ENCODE results near the gene LAPTM5. TPM values are rescaled to one million over a fixed set of nuclear protein-coding genes. Genes with fewer than 3 reads are reported as not detected.
A peak's percentile ranks its signal among the peaks of the same experiment; 100 is the strongest.
"Not testable (repeated sequence)": the region's sequence is repeated elsewhere in the genome, so short reads cannot be mapped to it uniquely, and the experiment has no call there.

Gene LAPTM5
- total RNA-seq, 2 experiments from 2014 or later, result 474 to 485 TPM

- H3K27ac Mint-ChIP-seq; ATAC-seq (ENCODE audit: low read depth); H3K9me3 Mint-ChIP-seq; H3K4me3 Mint-ChIP-seq; POLR2A ChIA-PET; H3K36me3 Mint-ChIP-seq; H3K4me1 Mint-ChIP-seq; DNase-seq: not testable (repeated sequence)
- peaks cover 45% of the 10 kb centered on the region for H3K27me3 Mint-ChIP-seq
Measured at GRCh38 chr1:30688516-30688915, 69.1 kb downstream of the LAPTM5 start.

DNA sequence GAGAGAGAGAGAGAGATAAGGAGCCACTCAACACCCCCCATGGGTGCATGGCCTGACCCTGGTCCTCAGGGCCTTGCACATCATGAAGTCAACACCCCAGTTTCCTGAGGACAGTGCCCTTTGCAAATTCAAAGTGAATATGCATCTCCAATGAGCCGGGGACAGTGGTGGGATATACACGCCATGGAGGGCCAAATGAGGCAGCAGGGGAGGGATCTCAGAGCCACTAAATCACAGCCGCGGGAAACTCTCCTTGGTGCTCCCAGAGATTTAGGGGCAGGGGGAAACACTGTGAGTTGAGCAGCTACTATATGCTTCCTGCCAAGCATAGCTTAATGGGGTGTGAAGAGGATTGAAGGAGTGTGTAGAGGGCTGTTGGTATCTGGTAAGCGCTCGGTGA, 69.7 kb downstream of the LAPTM5 start:
- DNase-seq (peak; percentile 9), ATAC-seq (ENCODE audit: low read depth) (no peak)
- POLR2A ChIA-PET, result no interaction called here
- H3K4me1 Mint-ChIP-seq, result peaks cover 4% of the 10 kb centered on the region
- no peak overlapping the region for H3K4me3 Mint-ChIP-seq
- no peaks in the 10 kb centered on the region for H3K9me3 Mint-ChIP-seq
- H3K27ac Mint-ChIP-seq, result no peak overlapping the region
- no peaks in the 10 kb centered on the region for H3K36me3 Mint-ChIP-seq
- peaks cover 49% of the 10 kb centered on the region for H3K27me3 Mint-ChIP-seq

- Mint-ChIP-seq H3K27me3 (peaks cover 63% of the 10 kb centered on the region), H3K9me3 (no peaks in the 10 kb centered on the region), H3K4me1 (peaks cover 2% of the 10 kb centered on the region), H3K4me3 (no peak overlapping the region), H3K36me3 (no peaks in the 10 kb centered on the region), H3K27ac (no peak overlapping the region)
- POLR2A ChIA-PET, result interaction anchor here (0.6 kb wide), 1 partner anchor 461 kb away, joined by 3 read pairs; no protein-coding TSS in a partner anchor
- DNase-seq, result peak; percentile 2
- ATAC-seq (ENCODE audit: low read depth), result no peak
Measured at GRCh38 chr1:30686236-30686935, 71.2 kb downstream of the LAPTM5 start.

GRCh38 chr1:30685796-30686165, 71.8 kb downstream of the LAPTM5 start:
- Mint-ChIP-seq H3K27ac (no peak overlapping the region), H3K9me3 (no peaks in the 10 kb centered on the region), H3K36me3 (no peaks in the 10 kb centered on the region), H3K4me3 (no peak overlapping the region), H3K4me1 (peaks cover 2% of the 10 kb centered on the region), H3K27me3 (peaks cover 64% of the 10 kb centered on the region)
- peak; percentile 19 for DNase-seq
- POLR2A ChIA-PET, result interaction anchor here (0.6 kb wide), 1 partner anchor 462 kb away, joined by 3 read pairs; no protein-coding TSS in a partner anchor
- no peak for ATAC-seq (ENCODE audit: low read depth)

- no peaks in the 10 kb centered on the region for H3K36me3 Mint-ChIP-seq
- peaks cover 62% of the 10 kb centered on the region for H3K27me3 Mint-ChIP-seq
- ATAC-seq (ENCODE audit: low read depth), result no peak
- peaks cover 2% of the 10 kb centered on the region for H3K4me1 Mint-ChIP-seq
- POLR2A ChIA-PET, result no interaction called here
- DNase-seq, result peak; percentile 24
- H3K27ac Mint-ChIP-seq, result no peak overlapping the region
- no peaks in the 10 kb centered on the region for H3K9me3 Mint-ChIP-seq
- no peak overlapping the region for H3K4me3 Mint-ChIP-seq
Measured at GRCh38 chr1:30684881-30685795, 72.4 kb downstream of the LAPTM5 start.

DNA sequence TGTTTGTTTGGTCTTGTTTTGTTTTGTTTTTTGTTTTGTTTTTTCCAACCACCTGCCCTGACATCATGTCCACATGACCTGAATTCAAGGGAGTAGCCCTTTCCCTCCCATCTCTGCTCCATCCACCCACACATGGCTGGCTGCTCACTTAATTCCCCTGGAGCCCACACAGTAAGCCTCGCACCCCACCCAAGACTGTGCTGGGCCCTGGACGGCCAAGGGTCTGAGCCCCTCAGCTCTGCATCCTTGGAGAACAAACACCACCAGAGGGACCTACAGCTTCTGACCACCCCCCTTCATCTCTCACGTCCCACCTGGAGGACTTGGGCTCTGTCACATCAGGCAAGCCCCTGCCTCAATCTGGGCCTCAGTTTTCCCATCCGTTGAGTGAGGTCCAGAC, 73.3 kb downstream of the LAPTM5 start:
- POLR2A ChIA-PET, result no interaction called here
- Mint-ChIP-seq H3K9me3 (no peaks in the 10 kb centered on the region), H3K27me3 (peaks cover 62% of the 10 kb centered on the region), H3K4me1 (peaks cover 2% of the 10 kb centered on the region), H3K4me3 (no peak overlapping the region), H3K27ac (no peak overlapping the region), H3K36me3 (no peaks in the 10 kb centered on the region)
- DNase-seq, result peak; percentile 9
- ATAC-seq (ENCODE audit: low read depth), result no peak

- ATAC-seq (ENCODE audit: low read depth) (no peak), DNase-seq (peak; percentile 15)
- H3K27me3 Mint-ChIP-seq, result peaks cover 61% of the 10 kb centered on the region
- no peaks in the 10 kb centered on the region for H3K36me3 Mint-ChIP-seq
- no peak overlapping the region for H3K4me3 Mint-ChIP-seq
- POLR2A ChIA-PET, result no interaction called here
- H3K27ac Mint-ChIP-seq, result no peak overlapping the region
- peaks cover 2% of the 10 kb centered on the region for H3K4me1 Mint-ChIP-seq
- H3K9me3 Mint-ChIP-seq, result peaks cover under 1% of the 10 kb centered on the region
Measured at GRCh38 chr1:30683699-30684098, 73.9 kb downstream of the LAPTM5 start.

Small RNA genes within 50 kb of the gene (microRNA-seq; reads per million reads assigned to microRNA genes)
- gene MIR4420, result 4.9 reads per million

Other genes with a start within 250 kb of the LAPTM5 start
- gene MATN1, start 34.2 kb downstream of the LAPTM5 start, total RNA-seq, result under 1 TPM in 1 of 2 experiments, not detected in 1; 0.26 TPM
- gene SDC3, start 151.0 kb upstream of the LAPTM5 start, total RNA-seq, result under 1 TPM; 0.51 to 0.55 TPM